MM.1S (cell line): ENCODE results near the gene MRM1.

Experiments used
- DNase-seq: peaks from one replicate; pipeline ENCODE4 v3.0.0-alpha.2; 2015
- H2AFZ ChIP-seq: fragments of 300-600 bp; sonication (generic); 2 replicates; pipeline ENCODE4 v1.6.0; 2016; ENCODE audit warnings: antibody characterized with exemption, low read length
- H3F3A ChIP-seq: fragments of 300-600 bp; sonication (generic); 2 replicates; pipeline ENCODE4 v1.6.1; 2016; ENCODE audit warnings: mild to moderate bottlenecking, antibody characterized with exemption, low read length, moderate library complexity, mixed read lengths; ENCODE audit not compliant: insufficient read depth
- H3K27ac ChIP-seq: fragments of 300-600 bp; sonication (generic); 2 replicates; pipeline ENCODE4 v1.5.1; 2016; ENCODE audit warnings: mild to moderate bottlenecking, low read length
- H3K27me3 ChIP-seq: fragments of 300-600 bp; sonication (generic); replicated peaks from 2 replicates; pipeline ENCODE4 v1.6.0; 2016; ENCODE audit warnings: low read length; ENCODE audit not compliant: insufficient read depth
- H3K36me3 ChIP-seq: fragments of 300-600 bp; sonication (generic); replicated peaks from 2 replicates; pipeline ENCODE4 v1.6.1; 2016; ENCODE audit warnings: mild to moderate bottlenecking, low read length, mixed read lengths; ENCODE audit not compliant: insufficient read depth
- H3K4me1 ChIP-seq: fragments of 300-600 bp; sonication (generic); 2 replicates; pipeline ENCODE4 v1.6.1; 2016; ENCODE audit warnings: low read length, mixed read lengths
- H3K4me2 ChIP-seq: fragments of 300-600 bp; sonication (generic); 2 replicates; pipeline ENCODE4 v1.6.0; 2016; ENCODE audit warnings: low read depth, low read length
- H3K4me3 ChIP-seq: fragments of 300-600 bp; sonication (generic); 2 replicates; pipeline ENCODE4 v1.5.1; 2016; ENCODE audit warnings: low read length, mixed read lengths
- H3K79me2 ChIP-seq: fragments of 300-600 bp; sonication (generic); 2 replicates; pipeline ENCODE4 v1.6.1; 2016; ENCODE audit warnings: mixed run types, low read length, mixed read lengths
- H3K9ac ChIP-seq: fragments of 300-600 bp; sonication (generic); 2 replicates; pipeline ENCODE4 v1.6.1; 2016; ENCODE audit warnings: low read length, mixed read lengths
- H3K9me2 ChIP-seq: fragments of 300-600 bp; sonication (generic); replicated peaks from 2 replicates; pipeline ENCODE4 v1.6.1; 2016; ENCODE audit warnings: mild to moderate bottlenecking, low read length, mixed read lengths; ENCODE audit not compliant: insufficient read depth
- H3K9me3 ChIP-seq: fragments of 300-600 bp; sonication (generic); replicated peaks from 2 replicates; pipeline ENCODE4 v1.6.1; 2016; ENCODE audit warnings: mild to moderate bottlenecking, low read length, mixed read lengths; ENCODE audit not compliant: insufficient read depth
- H4K20me1 ChIP-seq: fragments of 300-600 bp; sonication (generic); 2 replicates; pipeline ENCODE4 v1.6.1; 2016; ENCODE audit warnings: mild to moderate bottlenecking, low read length, moderate library complexity, mixed read lengths; ENCODE audit not compliant: insufficient read depth
- CTCF ChIP-seq: fragments of 300-600 bp; sonication (generic); IDR thresholded peaks from 2 replicates; pipeline ENCODE4 v1.5.1; 2016; ENCODE audit warnings: antibody characterized with exemption, low read length, mixed read lengths
- EZH2 ChIP-seq: fragments of 300-600 bp; sonication (generic); optimal IDR thresholded peaks from 2 replicates; pipeline ENCODE3; 2017; ENCODE audit warnings: low read depth, mild to moderate bottlenecking, antibody characterized with exemption, low read length, mixed read lengths
- EZH2phosphoT487 ChIP-seq: fragments of 300-600 bp; sonication (generic); IDR thresholded peaks from 2 replicates; pipeline ENCODE4 v1.6.1; 2018; ENCODE audit warnings: antibody characterized with exemption, low read length

Gene MRM1

GRCh38 chr17:36598951-36599401, 2.4 kb upstream of the MRM1 start:
- H3K4me3 ChIP-seq, result no peak overlapping the region
- no peaks in the 10 kb centered on the region for H3K27me3 ChIP-seq
- H3K4me2 ChIP-seq, result no peak overlapping the region
- no peaks in the 10 kb centered on the region for H4K20me1 ChIP-seq
- H3K9me2 ChIP-seq, result no peaks in the 10 kb centered on the region
- H3F3A ChIP-seq, result no peaks in the 10 kb centered on the region
- peaks cover 7% of the 10 kb centered on the region for H3K4me1 ChIP-seq
- no peak overlapping the region for H2AFZ ChIP-seq
- no peak for TF ChIP-seq CTCF
- TF ChIP-seq EZH2phosphoT487, result no peak
- no peak for TF ChIP-seq EZH2
- H3K9me3 ChIP-seq, result no peaks in the 10 kb centered on the region
- no peak overlapping the region for H3K9ac ChIP-seq
- H3K36me3 ChIP-seq, result no peaks in the 10 kb centered on the region
- peaks cover 19% of the 10 kb centered on the region for H3K79me2 ChIP-seq
- no peak overlapping the region for H3K27ac ChIP-seq
- DNase-seq, result no peak

- no peak overlapping the region for H2AFZ ChIP-seq
- H4K20me1 ChIP-seq, result no peaks in the 10 kb centered on the region
- H3K36me3 ChIP-seq, result no peaks in the 10 kb centered on the region
- no peaks in the 10 kb centered on the region for H3K9me3 ChIP-seq
- H3K4me3 ChIP-seq, result no peak overlapping the region
- H3K79me2 ChIP-seq, result peaks cover 23% of the 10 kb centered on the region
- TF ChIP-seq CTCF, result no peak
- no peaks in the 10 kb centered on the region for H3K27me3 ChIP-seq
- H3K4me1 ChIP-seq, result peaks cover 7% of the 10 kb centered on the region
- H3K9me2 ChIP-seq, result no peaks in the 10 kb centered on the region
- H3F3A ChIP-seq, result no peaks in the 10 kb centered on the region
- no peak for DNase-seq
- no peak overlapping the region for H3K27ac ChIP-seq
- H3K4me2 ChIP-seq, result no peak overlapping the region
- no peak overlapping the region for H3K9ac ChIP-seq
These were observed 1.7 kb upstream of the MRM1 start for GRCh38 chr17:36599546-36600250.

GRCh38 chr17:36600465-36600864, 918 bp upstream of the MRM1 start:
- TF ChIP-seq EZH2 (no peak), CTCF (no peak), EZH2phosphoT487 (no peak)

More at GRCh38 chr17:36600465-36600864, 918 bp upstream of the MRM1 start:
- peak overlapping the region; percentile 83 for H3K4me3 ChIP-seq
- no peak for DNase-seq
- H3K4me2 ChIP-seq, result peak overlapping the region; percentile 99
- no peaks in the 10 kb centered on the region for H3F3A ChIP-seq
- H3K79me2 ChIP-seq, result peaks cover 24% of the 10 kb centered on the region
- no peaks in the 10 kb centered on the region for H3K9me3 ChIP-seq
- no peaks in the 10 kb centered on the region for H3K36me3 ChIP-seq
- H4K20me1 ChIP-seq, result no peaks in the 10 kb centered on the region
- H3K4me1 ChIP-seq, result peaks cover 7% of the 10 kb centered on the region
- H3K9me2 ChIP-seq, result no peaks in the 10 kb centered on the region
- H2AFZ ChIP-seq, result peak overlapping the region; percentile 80
- H3K27me3 ChIP-seq, result no peaks in the 10 kb centered on the region
- H3K27ac ChIP-seq, result no peak overlapping the region
- H3K9ac ChIP-seq, result peak overlapping the region; percentile 81; the same call in 1 of the 2 replicates
